ENCODE data around the gene NPM3. TPM values are rescaled to one million over a fixed set of nuclear protein-coding genes. Genes with fewer than 3 reads are reported as not detected.
A peak's percentile ranks its signal among the peaks of the same experiment; 100 is the strongest.

NPM3 gene
- total RNA-seq, 4 donors from 2014 or later, result 15.6 to 31.5 (median 16.5) TPM

GRCh38 chr10:101776161-101776817 lies 7.0 kb downstream of the NPM3 start:
- H3K9me3 ChIP-seq, result no peaks in the 10 kb centered on the region
- H3K27me3 ChIP-seq, result peaks cover 13 to 86% (median 59%) of the 10 kb centered on the region in 4 donors
- H3K4me1 ChIP-seq, result peaks cover 36 to 66% (median 64%) of the 10 kb centered on the region in 4 donors
- no peak for TF ChIP-seq EP300 (IDR thresholded peaks at IDR 0.05)
- TF ChIP-seq POLR2A (IDR thresholded peaks at IDR 0.05; ENCODE audit: low read depth), result no peak
- TF ChIP-seq CTCF (IDR thresholded peaks at IDR 0.05), result no peak
- no peak for TF ChIP-seq POLR2AphosphoS5 (IDR thresholded peaks at IDR 0.05)
- intact Hi-C loops (cut with DNase I), result loop anchor here (10.0 kb wide), 1 partner anchor 561 kb away; no protein-coding TSS in a partner anchor
- peak overlapping the region; percentile 38 to 54 (median 42) for H3K4me3 ChIP-seq
- H3K27ac ChIP-seq (replicated peaks in 1 of 4), result no peak overlapping the region
- no peaks in the 10 kb centered on the region for H3K36me3 ChIP-seq
- WGBS, result 23% methylated on average over 18 of the region's 74 CpGs
- no peak for DNase-seq (ENCODE audit: extremely low spot score)

GRCh38 chr10:101775273-101776160 lies 7.7 kb downstream of the NPM3 start, which contains the start of gene FGF8:
FGF8 (minus strand) TSS chr10:101776114; CDS start chr10:101775900, 214 bp downstream.
- intact Hi-C loops (cut with DNase I), result loop anchor here (10.0 kb wide), 1 partner anchor 561 kb away; no protein-coding TSS in a partner anchor
- WGBS, result no CpG with 5 or more reads among the region's 98 CpGs

GRCh38 chr10:101774589-101775272 lies 8.5 kb downstream of the NPM3 start:
- intact Hi-C loops (cut with DNase I), result loop anchor here (10.0 kb wide), 1 partner anchor 560 kb away; no protein-coding TSS in a partner anchor
- Histone ChIP-seq H3K9me3 (no peaks in the 10 kb centered on the region), H3K27ac (replicated peaks in 1 of 4) (no peak overlapping the region), H3K4me1 (peaks cover 24 to 50% (median 48%) of the 10 kb centered on the region in 4 donors), H3K36me3 (no peaks in the 10 kb centered on the region), H3K4me3 (no peak overlapping the region), H3K27me3 (peaks cover 13 to 100% (median 66%) of the 10 kb centered on the region in 4 donors)
- DNase-seq (ENCODE audit: extremely low spot score), result no peak
- 15% methylated on average over 20 of the region's 32 CpGs for WGBS
- TF ChIP-seq POLR2A (IDR thresholded peaks at IDR 0.05; ENCODE audit: low read depth), result no peak
- no peak for TF ChIP-seq POLR2AphosphoS5 (IDR thresholded peaks at IDR 0.05)
- no peak for TF ChIP-seq EP300 (IDR thresholded peaks at IDR 0.05)

More at GRCh38 chr10:101775273-101776160, 7.7 kb downstream of the NPM3 start, which contains the start of gene FGF8:
- no peak for DNase-seq (ENCODE audit: extremely low spot score)
- Histone ChIP-seq H3K4me3 (peak within 1 kb of the TSS; percentile 38 to 54 (median 42)), H3K27me3 (peaks cover 13 to 93% (median 64%) of the 10 kb centered on the region in 4 donors), H3K9me3 (no peaks in the 10 kb centered on the region), H3K4me1 (peaks cover 32 to 58% (median 56%) of the 10 kb centered on the region in 4 donors), H3K27ac (replicated peaks in 1 of 4) (no peak within 1 kb of the TSS), H3K36me3 (no peaks in the 10 kb centered on the region)
- TF ChIP-seq POLR2AphosphoS5 (IDR thresholded peaks at IDR 0.05) (no peak), POLR2A (IDR thresholded peaks at IDR 0.05; ENCODE audit: low read depth) (no peak), EP300 (IDR thresholded peaks at IDR 0.05) (no peak), CTCF (IDR thresholded peaks at IDR 0.05) (no peak)

GRCh38 chr10:101773923-101774588 lies 9.2 kb downstream of the NPM3 start:
- intact Hi-C loops (cut with DNase I), result loop anchor here (10.0 kb wide), 1 partner anchor 559 kb away; no protein-coding TSS in a partner anchor
- Histone ChIP-seq H3K27ac (replicated peaks in 1 of 4) (no peak overlapping the region), H3K36me3 (no peaks in the 10 kb centered on the region), H3K9me3 (no peaks in the 10 kb centered on the region), H3K4me3 (no peak overlapping the region), H3K4me1 (peaks cover 17 to 43% (median 42%) of the 10 kb centered on the region in 4 donors), H3K27me3 (peaks cover 13 to 100% (median 60%) of the 10 kb centered on the region in 4 donors)
- no peak for DNase-seq (ENCODE audit: extremely low spot score)
- TF ChIP-seq POLR2A (IDR thresholded peaks at IDR 0.05; ENCODE audit: low read depth), result no peak
- no peak for TF ChIP-seq POLR2AphosphoS5 (IDR thresholded peaks at IDR 0.05)
- TF ChIP-seq CTCF (IDR thresholded peaks at IDR 0.05), result no peak
- TF ChIP-seq EP300 (IDR thresholded peaks at IDR 0.05), result no peak
- WGBS, result 23% methylated on average over 13 of the region's 13 CpGs
